ENCODE data around the gene REPIN1. TPM values are rescaled to one million over a fixed set of nuclear protein-coding genes. Genes with fewer than 3 reads are reported as not detected.
A peak's percentile ranks its signal among the peaks of the same experiment; 100 is the strongest.

Gene REPIN1
- polyA plus RNA-seq, 1 experiment = 28.4 TPM

DNA sequence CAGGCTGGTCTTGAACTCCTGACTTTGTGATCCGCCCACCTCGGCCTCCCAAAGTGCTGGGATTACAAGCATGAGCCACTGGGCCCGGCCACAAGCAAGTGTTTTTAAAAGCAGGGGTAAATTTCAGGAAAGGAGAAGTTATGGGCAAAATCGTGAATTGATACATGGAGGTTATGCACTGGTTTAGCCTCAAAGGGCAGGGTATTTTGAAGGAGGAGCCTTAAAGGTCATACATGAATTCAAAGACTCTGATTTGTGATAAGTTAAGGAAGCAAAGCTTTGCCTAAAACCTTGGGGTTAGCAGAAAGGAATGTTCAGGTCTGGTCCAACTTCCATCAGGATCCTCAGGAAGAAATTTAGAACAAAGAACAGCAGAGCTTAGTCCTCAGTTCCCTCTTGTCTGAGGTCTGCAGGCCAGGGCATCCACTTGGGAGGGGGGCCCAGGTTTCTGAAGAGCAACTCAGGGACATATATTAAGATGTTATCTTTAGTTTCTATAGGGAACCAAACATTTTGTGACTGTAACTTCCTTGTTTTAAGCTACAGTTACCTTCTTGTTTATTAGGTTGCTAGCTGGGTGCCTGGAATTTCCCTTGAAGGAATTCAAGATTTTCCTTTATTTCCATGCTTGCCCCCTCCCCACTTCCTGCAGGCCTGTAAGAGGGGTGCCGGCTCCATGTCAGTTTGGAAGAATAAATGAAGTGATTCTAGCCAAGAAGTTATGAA lies 2.8 kb upstream of the REPIN1 start:
- TF ChIP-seq, protein P1, sequence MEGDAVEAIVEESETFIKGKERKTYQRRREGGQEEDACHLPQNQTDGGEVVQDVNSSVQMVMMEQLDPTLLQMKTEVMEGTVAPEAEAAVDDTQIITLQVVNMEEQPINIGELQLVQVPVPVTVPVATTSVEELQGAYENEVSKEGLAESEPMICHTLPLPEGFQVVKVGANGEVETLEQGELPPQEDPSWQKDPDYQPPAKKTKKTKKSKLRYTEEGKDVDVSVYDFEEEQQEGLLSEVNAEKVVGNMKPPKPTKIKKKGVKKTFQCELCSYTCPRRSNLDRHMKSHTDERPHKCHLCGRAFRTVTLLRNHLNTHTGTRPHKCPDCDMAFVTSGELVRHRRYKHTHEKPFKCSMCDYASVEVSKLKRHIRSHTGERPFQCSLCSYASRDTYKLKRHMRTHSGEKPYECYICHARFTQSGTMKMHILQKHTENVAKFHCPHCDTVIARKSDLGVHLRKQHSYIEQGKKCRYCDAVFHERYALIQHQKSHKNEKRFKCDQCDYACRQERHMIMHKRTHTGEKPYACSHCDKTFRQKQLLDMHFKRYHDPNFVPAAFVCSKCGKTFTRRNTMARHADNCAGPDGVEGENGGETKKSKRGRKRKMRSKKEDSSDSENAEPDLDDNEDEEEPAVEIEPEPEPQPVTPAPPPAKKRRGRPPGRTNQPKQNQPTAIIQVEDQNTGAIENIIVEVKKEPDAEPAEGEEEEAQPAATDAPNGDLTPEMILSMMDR (IDR thresholded peaks at IDR 0.05; ENCODE audit: low read depth, low read length) = no peak
- no peaks in the 10 kb centered on the region for H3K27me3 ChIP-seq (ENCODE audit: control insufficient read depth, insufficient read depth, low read length)
- no peak overlapping the region for H3K4me3 ChIP-seq (ENCODE audit: low read depth, low read length)
- no peaks in the 10 kb centered on the region for H3K9me3 ChIP-seq (ENCODE audit: control insufficient read depth, insufficient read depth, low read length)
- ChIA-PET POLR2A (no interaction called here), CTCF (interaction anchor here (2.2 kb wide), 1 partner anchor 10 kb away, joined by 17 read pairs; no protein-coding TSS in a partner anchor)
- no peak overlapping the region for H3K27ac ChIP-seq (ENCODE audit: low read depth, low read length)
- DNase-seq (ENCODE audit: low read depth, low spot score) = no peak

DNA sequence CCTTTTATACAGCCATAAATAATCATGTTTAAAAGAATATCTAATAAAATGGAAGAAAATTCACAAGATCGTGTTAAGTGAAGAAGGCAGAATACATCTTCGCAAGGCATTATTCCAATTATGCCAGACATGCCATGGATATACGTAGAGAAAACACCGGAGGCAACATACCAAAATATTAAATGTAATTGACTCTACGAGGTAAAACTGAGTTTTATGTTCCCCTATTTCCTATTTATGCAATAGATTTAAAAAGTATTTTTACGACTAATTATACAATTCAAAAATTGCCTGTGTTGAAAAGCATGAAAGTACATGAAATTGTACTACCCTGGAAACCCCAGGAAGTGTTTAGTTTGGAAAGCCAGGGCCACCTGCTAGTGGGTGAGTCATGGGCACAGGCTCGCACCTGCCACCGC lies 936 bp upstream of the REPIN1 start:
- CTCF ChIA-PET = interaction anchor here (2.2 kb wide), 1 partner anchor 11 kb away, joined by 17 read pairs; no protein-coding TSS in a partner anchor
- H3K4me3 ChIP-seq (ENCODE audit: low read depth, low read length) = peak overlapping the region; percentile 89
- no peaks in the 10 kb centered on the region for H3K9me3 ChIP-seq (ENCODE audit: control insufficient read depth, insufficient read depth, low read length)
- no peak for DNase-seq (ENCODE audit: low read depth, low spot score)
- H3K27ac ChIP-seq (ENCODE audit: low read depth, low read length) = no peak overlapping the region
- TF ChIP-seq, protein P1 (IDR thresholded peaks at IDR 0.05; ENCODE audit: low read depth, low read length) = no peak
- POLR2A ChIA-PET = interaction anchor here (1.3 kb wide), 1 partner anchor 10 kb away, joined by 8 read pairs; no protein-coding TSS in a partner anchor
- no peaks in the 10 kb centered on the region for H3K27me3 ChIP-seq (ENCODE audit: control insufficient read depth, insufficient read depth, low read length)

DNA sequence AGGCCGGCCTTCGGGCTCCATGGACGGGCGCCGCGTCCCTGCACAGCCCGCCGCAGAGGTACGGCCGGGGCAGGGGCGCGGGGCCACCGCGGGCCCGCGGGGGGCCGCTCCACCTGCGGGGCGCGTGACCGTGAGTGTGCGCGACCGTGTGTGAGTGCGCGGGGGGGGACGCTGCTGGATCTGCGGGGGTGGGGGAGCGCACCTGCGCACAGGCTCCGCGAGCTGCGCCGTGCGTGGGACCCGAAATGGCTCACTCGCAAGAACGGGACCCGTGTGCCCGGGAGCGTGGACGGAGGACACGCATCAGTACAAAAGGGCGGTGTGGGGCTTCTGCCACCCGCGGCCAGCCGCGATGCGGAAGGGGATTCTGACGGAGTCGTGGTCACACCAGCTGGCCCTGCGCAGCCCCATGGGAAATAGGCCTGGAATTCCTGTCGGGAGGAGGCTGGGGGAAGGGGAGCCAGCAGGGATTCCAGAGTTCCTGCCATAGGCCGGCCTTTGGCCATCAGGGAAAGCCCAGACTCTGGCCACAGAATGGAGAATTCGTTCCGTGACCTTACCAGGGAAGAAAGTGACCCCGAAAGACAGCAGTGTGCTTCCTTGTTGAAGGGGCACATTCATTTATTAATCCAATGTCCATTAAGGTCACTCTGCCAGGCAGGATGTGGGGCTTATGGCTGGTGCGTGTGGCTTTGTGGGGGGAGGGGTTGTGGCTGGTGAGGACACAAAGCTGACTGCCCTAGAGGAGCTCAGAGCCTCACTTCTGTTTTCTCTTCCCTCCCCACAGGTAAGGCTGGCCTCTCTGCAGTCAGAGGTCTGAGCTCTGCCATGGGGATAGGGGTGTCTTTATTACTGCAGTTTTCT lies 494 bp downstream of the REPIN1 start:
- TF ChIP-seq, protein P1 (IDR thresholded peaks at IDR 0.05; ENCODE audit: low read depth, low read length) = no peak
- Histone ChIP-seq H3K27me3 (ENCODE audit: control insufficient read depth, insufficient read depth, low read length) (no peaks in the 10 kb centered on the region), H3K9me3 (ENCODE audit: control insufficient read depth, insufficient read depth, low read length) (no peaks in the 10 kb centered on the region), H3K27ac (ENCODE audit: low read depth, low read length) (peak overlapping the region; percentile 83), H3K4me3 (ENCODE audit: low read depth, low read length) (peak overlapping the region; percentile 89)
- DNase-seq (ENCODE audit: low read depth, low spot score) = no peak
- ChIA-PET CTCF (interaction anchor here (0.7 to 1.2 kb wide), 3 partner anchors 9 to 35 kb away, joined by 3 to 12 read pairs (median 3); no protein-coding TSS in a partner anchor), POLR2A (interaction anchor here (0.6 to 2.0 kb wide), 7 partner anchors 9 to 37 kb away, joined by 3 to 10 read pairs (median 6); a partner anchor contains a TSS)

DNA sequence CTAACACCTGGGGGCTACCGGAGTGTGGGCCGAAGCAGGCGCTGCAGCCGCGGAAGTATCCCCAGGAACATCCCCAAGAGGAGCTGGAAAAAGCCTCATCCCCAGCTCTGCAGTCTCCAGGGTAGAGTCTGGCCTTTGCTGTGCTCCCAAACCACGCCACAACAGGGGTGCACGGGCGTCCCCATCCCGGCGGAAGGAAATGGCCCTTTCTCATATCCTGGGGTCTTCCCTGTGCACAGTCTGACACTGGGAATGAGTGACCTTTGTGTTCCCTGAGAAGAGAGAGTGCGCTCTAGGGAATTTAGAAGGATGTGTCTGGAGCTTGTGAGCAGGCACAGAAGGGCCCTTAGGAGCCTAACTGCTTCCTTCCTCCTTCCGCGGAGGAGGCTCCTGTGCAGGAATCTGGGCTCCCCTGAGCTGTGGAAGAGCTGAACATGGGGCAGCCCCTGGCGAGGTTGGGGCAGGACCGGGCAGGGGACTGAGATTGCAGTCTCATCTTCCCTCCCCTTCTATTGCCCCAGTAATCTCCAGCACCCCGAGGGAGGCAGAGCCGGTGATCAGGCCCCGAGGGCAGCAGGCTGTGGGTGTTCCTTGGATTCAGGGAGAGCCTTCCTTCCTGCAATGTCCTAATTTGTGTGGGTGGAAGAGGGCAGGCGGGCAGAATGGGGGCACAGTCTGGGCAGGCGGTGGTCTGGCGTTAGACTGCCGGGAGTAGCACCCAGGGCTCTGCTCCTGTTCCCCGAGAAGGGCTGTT lies 1.3 kb downstream of the REPIN1 start:
- ChIA-PET CTCF (interaction anchor here (0.7 to 1.3 kb wide), 5 partner anchors 8 to 84 kb away, joined by 3 to 12 read pairs (median 3); no protein-coding TSS in a partner anchor), POLR2A (interaction anchor here (1.3 to 2.0 kb wide), 3 partner anchors 8 to 36 kb away, joined by 6 to 10 read pairs (median 7); a partner anchor contains a TSS)
- no peak for DNase-seq (ENCODE audit: low read depth, low spot score)
- TF ChIP-seq, protein P1 (IDR thresholded peaks at IDR 0.05; ENCODE audit: low read depth, low read length) = no peak
- Histone ChIP-seq H3K27ac (ENCODE audit: low read depth, low read length) (peak overlapping the region; percentile 83), H3K4me3 (ENCODE audit: low read depth, low read length) (peak overlapping the region; percentile 89), H3K9me3 (ENCODE audit: control insufficient read depth, insufficient read depth, low read length) (no peaks in the 10 kb centered on the region), H3K27me3 (ENCODE audit: control insufficient read depth, insufficient read depth, low read length) (no peaks in the 10 kb centered on the region)
